ENCODE results near the gene LOXHD1.

LOXHD1 gene

GRCh38 chr18:46480226-46480625, 176.8 kb downstream of the LOXHD1 start:
- no peak for DNase-seq (ENCODE audit: low read depth in 1 of 2, low spot score in 1 of 2)

DNA sequence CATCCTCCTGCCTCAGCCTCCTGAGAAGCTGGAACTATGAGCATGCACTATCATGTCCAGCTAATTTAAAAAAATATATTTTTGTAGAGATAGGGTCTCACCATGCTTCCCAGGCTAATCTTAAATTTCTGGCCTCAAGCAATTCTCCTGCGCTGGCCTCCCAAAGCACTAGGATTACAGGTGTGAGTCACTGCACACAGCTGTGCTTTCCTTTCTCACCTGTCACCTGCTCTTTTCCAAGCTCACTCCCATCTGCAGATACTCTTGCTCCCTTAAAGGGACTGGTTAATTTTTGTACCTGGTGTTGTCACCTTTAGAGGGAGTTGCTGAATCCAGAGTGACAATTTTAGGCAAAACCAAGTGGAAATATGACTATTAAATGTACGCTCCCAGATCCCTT, 178.2 kb downstream of the LOXHD1 start:
- no peak for DNase-seq (ENCODE audit: low read depth in 1 of 2, low spot score in 1 of 2)

- DNase-seq (ENCODE audit: low read depth in 1 of 2, low spot score in 1 of 2) = no peak
These were observed 179.5 kb downstream of the LOXHD1 start for GRCh38 chr18:46477425-46478011.

- no peak for DNase-seq (ENCODE audit: low read depth in 1 of 2, low spot score in 1 of 2)
These were observed 181.6 kb downstream of the LOXHD1 start for GRCh38 chr18:46475390-46475752.

DNA sequence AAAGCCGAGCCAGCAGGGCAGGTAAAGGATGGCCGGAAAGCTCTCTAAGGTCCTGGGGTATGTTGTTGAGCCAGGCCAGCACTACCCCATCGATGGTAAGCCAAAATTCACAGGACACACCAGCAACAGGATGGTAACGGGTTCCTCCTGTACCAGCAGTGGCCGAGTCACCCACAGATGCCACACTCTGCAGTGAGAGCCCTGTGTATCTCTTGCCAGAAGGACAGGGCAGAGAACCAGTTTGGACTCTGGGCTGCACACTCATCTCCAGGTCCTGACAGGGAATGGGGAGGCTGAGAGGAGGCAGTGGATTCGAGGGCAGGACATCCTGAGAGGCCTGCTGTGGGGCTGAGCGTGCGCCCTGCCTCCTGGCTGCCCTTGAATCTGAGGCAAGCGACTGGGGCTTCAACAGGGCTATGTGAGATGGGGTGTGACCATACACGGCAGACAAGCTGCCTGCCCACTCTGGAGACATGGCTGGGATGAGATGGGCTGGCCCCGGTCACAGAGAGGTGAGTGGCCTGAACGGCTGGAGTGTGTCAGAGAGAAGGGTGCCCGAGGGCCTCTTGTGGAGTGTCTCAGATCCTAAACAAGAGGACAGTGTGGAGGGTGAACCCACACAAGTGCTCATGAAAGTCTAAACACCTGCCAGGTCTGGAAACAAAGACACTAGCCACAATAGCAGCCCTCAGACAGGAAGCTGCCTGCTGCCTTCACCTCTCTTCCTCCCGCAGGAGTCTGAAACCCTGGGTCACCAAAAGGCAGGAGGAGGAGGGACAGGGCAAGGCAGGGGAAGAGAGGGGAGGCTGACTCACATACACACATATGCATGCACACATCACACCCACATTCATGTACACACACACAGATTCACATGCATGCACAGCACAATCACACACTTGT, 182.3 kb downstream of the LOXHD1 start:
- DNase-seq (ENCODE audit: low read depth in 1 of 2, low spot score in 1 of 2) = no peak

DNA sequence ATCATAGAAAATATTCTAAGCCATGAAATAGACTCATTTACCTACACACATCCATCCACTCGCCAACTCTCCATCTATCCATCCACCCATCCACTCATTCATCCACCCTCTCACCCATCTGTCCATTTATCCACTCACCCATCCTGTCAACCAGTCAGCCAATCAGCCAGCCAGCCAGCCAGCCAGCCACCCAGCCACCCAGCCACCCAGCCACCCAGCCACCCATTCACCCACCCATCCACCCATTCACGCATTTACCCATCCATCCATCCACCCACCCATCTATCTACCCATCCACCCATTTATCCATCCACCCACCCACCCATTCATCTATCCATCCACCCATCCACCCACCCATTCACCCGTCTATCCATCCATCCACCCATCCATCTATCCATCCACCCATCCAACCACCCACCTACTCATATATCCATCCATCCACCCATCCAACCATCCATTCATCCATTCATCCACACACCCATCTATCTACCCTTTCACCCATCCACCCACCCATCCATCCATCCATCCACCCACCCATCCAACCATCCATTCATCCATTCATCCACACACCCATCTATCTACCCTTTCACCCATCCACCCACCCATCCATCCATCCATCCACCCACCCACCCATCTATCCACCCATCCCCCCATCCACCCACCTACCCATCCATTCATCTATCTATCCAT, 185.1 kb downstream of the LOXHD1 start:
- no peak for DNase-seq (ENCODE audit: low read depth in 1 of 2, low spot score in 1 of 2)

- DNase-seq (ENCODE audit: low read depth in 1 of 2, low spot score in 1 of 2) = no peak
These were observed 186.3 kb downstream of the LOXHD1 start for GRCh38 chr18:46470714-46471113.

GRCh38 chr18:46469186-46469915, 187.7 kb downstream of the LOXHD1 start:
- no peak for DNase-seq (ENCODE audit: low read depth in 1 of 2, low spot score in 1 of 2)

- no peak for DNase-seq (ENCODE audit: low read depth in 1 of 2, low spot score in 1 of 2)
These were observed 188.4 kb downstream of the LOXHD1 start for GRCh38 chr18:46468426-46469180.

DNA sequence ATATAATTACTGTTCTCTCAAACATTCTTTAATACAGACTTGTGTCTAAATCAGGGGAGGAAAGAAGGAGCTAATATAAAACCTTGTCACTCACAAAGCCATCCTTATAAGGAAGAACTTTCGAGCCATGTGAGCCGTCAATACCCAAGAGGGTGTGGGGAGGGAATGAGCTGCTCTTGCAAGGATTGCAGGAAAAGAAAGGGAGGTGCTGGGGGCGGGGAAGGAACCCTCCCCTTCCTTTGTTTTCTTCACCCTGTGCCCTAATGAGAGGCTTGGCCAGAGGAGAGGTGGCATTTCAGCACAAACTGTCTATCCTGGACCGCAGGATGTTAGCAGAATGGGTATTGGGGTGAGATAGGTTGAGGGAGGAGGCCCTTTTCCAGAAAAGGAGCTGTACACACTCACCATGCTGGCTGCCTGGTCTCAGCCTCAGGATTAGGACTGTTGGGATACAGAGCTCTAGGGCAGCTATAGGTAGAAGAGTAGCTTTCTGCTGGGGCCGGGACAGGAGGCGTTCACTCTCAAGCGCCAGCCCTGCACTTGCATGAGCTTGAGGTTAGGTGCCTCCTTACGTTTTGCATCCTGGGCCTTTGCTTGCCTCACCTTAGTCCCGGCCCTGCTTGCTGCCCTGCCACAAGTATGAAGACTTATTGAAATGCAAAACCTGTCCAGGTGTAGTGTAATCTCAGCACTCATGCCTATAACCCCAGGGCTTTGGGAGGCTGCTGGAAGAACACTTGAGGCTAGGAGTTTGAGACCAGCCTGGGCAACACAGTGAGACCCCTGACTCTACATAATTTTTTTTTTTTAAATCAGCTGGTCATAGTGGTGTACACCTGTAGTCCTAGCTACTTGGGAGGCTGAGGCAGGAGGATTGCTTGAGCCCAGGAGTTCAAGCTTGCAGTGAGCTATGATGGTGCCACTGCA, 190.5 kb downstream of the LOXHD1 start:
- no peak for DNase-seq (ENCODE audit: low read depth in 1 of 2, low spot score in 1 of 2)

DNA sequence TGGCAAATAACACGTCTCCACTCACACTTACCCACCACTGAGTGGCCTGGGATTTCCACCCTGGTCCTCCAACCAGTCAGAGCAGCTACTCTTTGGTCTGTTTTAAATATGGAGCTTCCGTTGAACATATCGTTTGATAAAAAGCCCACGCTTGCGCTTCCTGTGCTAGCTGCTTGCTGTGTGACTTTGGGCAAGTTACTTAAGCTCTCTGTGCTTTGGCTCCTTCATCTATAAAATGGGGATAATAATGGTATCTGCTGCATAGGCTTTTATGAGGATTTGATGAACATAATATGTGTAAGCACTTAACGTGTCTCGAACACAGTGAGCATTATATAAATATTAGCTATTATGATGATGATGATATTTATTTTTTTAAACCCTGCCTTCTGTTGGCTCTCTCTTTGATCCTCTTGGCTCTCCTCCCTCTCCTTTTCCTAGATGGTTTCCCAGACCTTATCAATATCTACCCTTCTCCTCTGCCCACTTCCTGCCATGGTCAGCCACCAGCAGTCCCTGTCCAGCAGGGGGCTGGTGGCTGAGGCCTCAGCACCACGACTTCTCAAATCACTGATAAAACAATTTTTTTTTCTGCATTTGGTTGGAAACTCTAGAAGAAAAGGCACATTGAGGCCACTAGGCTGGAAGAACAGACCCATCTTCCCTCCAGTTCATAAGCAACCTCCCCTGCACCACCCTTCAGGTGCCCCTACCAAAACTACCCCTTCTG, 191.9 kb downstream of the LOXHD1 start:
- DNase-seq (ENCODE audit: low read depth in 1 of 2, low spot score in 1 of 2) = no peak

GRCh38 chr18:46462523-46462922, 194.5 kb downstream of the LOXHD1 start:
- DNase-seq (ENCODE audit: low read depth in 1 of 2, low spot score in 1 of 2) = no peak

GRCh38 chr18:46461993-46462392, 195.0 kb downstream of the LOXHD1 start:
- DNase-seq (ENCODE audit: low read depth in 1 of 2, low spot score in 1 of 2) = no peak

- no peak for DNase-seq (ENCODE audit: low read depth in 1 of 2, low spot score in 1 of 2)
These were observed 196.3 kb downstream of the LOXHD1 start for GRCh38 chr18:46460754-46461153.

DNA sequence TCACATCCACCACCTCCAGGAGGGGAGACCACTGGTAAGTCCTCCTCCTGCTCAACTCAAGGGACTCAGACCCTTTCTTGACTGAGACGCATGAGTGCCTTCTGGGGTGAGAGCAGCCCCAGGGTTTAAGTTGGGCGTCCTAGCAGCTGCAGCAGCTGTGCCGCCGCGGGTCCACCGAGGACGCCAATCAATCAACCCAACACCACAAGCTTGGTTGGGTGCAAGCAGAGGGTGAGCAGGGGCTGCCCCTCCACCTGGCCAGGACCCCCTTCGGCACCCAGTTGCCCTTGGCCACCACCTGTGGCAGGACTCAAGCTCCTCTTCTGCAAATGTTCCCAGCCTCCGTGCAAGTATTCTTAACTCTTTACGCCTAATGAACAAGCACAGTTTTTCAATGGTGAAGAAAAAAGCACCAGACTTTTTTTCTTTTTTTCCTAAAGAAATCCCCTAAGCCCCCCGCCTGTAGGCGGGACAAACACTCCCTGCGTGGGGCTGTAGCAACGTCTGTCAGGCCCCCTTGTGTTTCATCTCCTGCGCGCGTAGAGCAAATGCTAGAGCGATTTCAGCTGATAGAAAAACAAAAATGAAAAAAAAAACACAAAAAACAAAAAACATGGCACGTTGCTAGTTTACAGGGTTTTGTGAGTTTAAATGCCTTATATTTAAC, 197.1 kb downstream of the LOXHD1 start:
- DNase-seq (ENCODE audit: low read depth in 1 of 2, low spot score in 1 of 2) = no peak

GRCh38 chr18:46458472-46458871, 198.5 kb downstream of the LOXHD1 start:
- no peak for DNase-seq (ENCODE audit: low read depth in 1 of 2, low spot score in 1 of 2)

GRCh38 chr18:46456691-46457090, 200.3 kb downstream of the LOXHD1 start:
- no peak for DNase-seq (ENCODE audit: low read depth in 1 of 2, low spot score in 1 of 2)

GRCh38 chr18:46452820-46453219, 204.2 kb downstream of the LOXHD1 start:
- DNase-seq (ENCODE audit: low read depth in 1 of 2, low spot score in 1 of 2) = no peak

Data from activated CD4-positive, alpha-beta T cell treated with anti-CD3 and anti-CD28 coated beads, Interleukin-2, amount 50 U/mL, for 24 hours (primary cell).